ENCODE data around the gene HSPB1. TPM values are rescaled to one million over a fixed set of nuclear protein-coding genes. Genes with fewer than 3 reads are reported as not detected.
"Not testable (repeated sequence)": the region's sequence is repeated elsewhere in the genome, so short reads cannot be mapped to it uniquely, and the experiment has no call there.

HSPB1 gene
- total and polyA plus RNA-seq, 7 experiments from 2014 or later: 26.3 to 93.5 (median 40.6) TPM

- DNase-seq (no peak), ATAC-seq (no peak)
- POLR2A ChIA-PET: no interaction called here
- Mint-ChIP-seq H3K27ac (no peak overlapping the region), H3K4me1 (peaks cover 5 to 10% (median 6%) of the 10 kb centered on the region in 7 donors), H3K4me3 (no peak overlapping the region), H3K36me3 (no peaks in the 10 kb centered on the region), H3K9me3 (peaks cover 0 to 2% (median 0%) of the 10 kb centered on the region in 11 donors), H3K27me3 (no peaks in the 10 kb centered on the region)
- Histone ChIP-seq H3K4me1 (ENCODE audit: control insufficient read depth in 2 of 2, insufficient read depth in 2 of 2, low read length in 2 of 2) (peaks cover 4 to 5% of the 10 kb centered on the region in 2 donors), H3K4me3 (ENCODE audit: low read length) (no peak overlapping the region), H3K9me3 (ENCODE audit: control insufficient read depth in 2 of 3, low read length in 3 of 3) (no peaks in the 10 kb centered on the region), H3K27ac (ENCODE audit: low read depth, low read length) (no peak overlapping the region), H3K36me3 (ENCODE audit: control insufficient read depth in 2 of 3, insufficient read depth in 3 of 3, low read length in 3 of 3) (no peaks in the 10 kb centered on the region), H3K27me3 (ENCODE audit: control insufficient read depth in 2 of 2, insufficient read depth in 2 of 2, low read length in 2 of 2) (no peaks in the 10 kb centered on the region)
- intact Hi-C loops (cut with micrococcal nuclease): loop anchor here (5.0 to 10.0 kb wide), 2 partner anchors 396 to 443 kb away; partner anchors contain the start of gene POR (in 2 of the 2)
- CTCF ChIA-PET: interaction anchor here (1.4 kb wide), 1 partner anchor 17 kb away, joined by 5 read pairs; no protein-coding TSS in a partner anchor
These were observed 7.9 kb downstream of the HSPB1 start for GRCh38 chr7:76310102-76310957.

- POLR2A ChIA-PET: interaction anchor here (0.6 kb wide), 1 partner anchor 109 kb away, joined by 3 read pairs; no protein-coding TSS in a partner anchor
- not testable (repeated sequence) for H3K4me3 ChIP-seq (ENCODE audit: low read length); DNase-seq; H3K27ac ChIP-seq (ENCODE audit: low read depth, low read length); H3K4me1 ChIP-seq (ENCODE audit: control insufficient read depth in 2 of 2, insufficient read depth in 2 of 2, low read length in 2 of 2); H3K9me3 Mint-ChIP-seq; H3K36me3 ChIP-seq (ENCODE audit: control insufficient read depth in 2 of 3, insufficient read depth in 3 of 3, low read length in 3 of 3); H3K27ac Mint-ChIP-seq; H3K27me3 Mint-ChIP-seq; H3K27me3 ChIP-seq (ENCODE audit: control insufficient read depth in 2 of 2, insufficient read depth in 2 of 2, low read length in 2 of 2); H3K9me3 ChIP-seq (ENCODE audit: control insufficient read depth in 2 of 3, low read length in 3 of 3); H3K36me3 Mint-ChIP-seq; ATAC-seq; H3K4me3 Mint-ChIP-seq
- H3K4me1 Mint-ChIP-seq: peaks cover 5 to 11% (median 6%) of the 10 kb centered on the region in 7 donors
- CTCF ChIA-PET: interaction anchor here (0.6 to 8.0 kb wide), 5 partner anchors 13 to 164 kb away, joined by 4 to 79 read pairs (median 4); no protein-coding TSS in a partner anchor
- intact Hi-C loops (cut with micrococcal nuclease): loop anchor here (5.0 to 10.0 kb wide), 2 partner anchors 397 to 445 kb away; partner anchors contain the start of gene POR (in 2 of the 2)
These were observed 9.4 kb downstream of the HSPB1 start for GRCh38 chr7:76311838-76312237.

- peaks cover 13 to 27% (median 23%) of the 10 kb centered on the region in 7 donors for H3K4me1 Mint-ChIP-seq
- no peaks in the 10 kb centered on the region for H3K36me3 Mint-ChIP-seq
- no peak overlapping the region for H3K4me3 ChIP-seq (ENCODE audit: low read length)
- CTCF ChIA-PET: interaction anchor here (0.6 to 8.0 kb wide), 22 partner anchors 9 to 181 kb away, joined by 3 to 79 read pairs (median 4); no protein-coding TSS in a partner anchor
- H3K27me3 Mint-ChIP-seq: no peaks in the 10 kb centered on the region
- DNase-seq (peak; percentile 90 to 97 (median 93)), ATAC-seq (peak; percentile 85)
- peaks cover 0 to 6% (median 0%) of the 10 kb centered on the region in 3 experiments for H3K36me3 ChIP-seq (ENCODE audit: control insufficient read depth in 2 of 3, insufficient read depth in 3 of 3, low read length in 3 of 3)
- H3K4me1 ChIP-seq (ENCODE audit: control insufficient read depth in 2 of 2, insufficient read depth in 2 of 2, low read length in 2 of 2): peaks cover 11 to 12% of the 10 kb centered on the region in 2 donors
- POLR2A ChIA-PET: interaction anchor here (0.6 to 2.2 kb wide), 10 partner anchors 10 to 136 kb away, joined by 3 to 10 read pairs (median 4); partner anchors contain the start of gene YWHAG
- peak overlapping the region in 4 of 10 donors; percentile 33 to 70 (median 60) for H3K4me3 Mint-ChIP-seq
- H3K9me3 Mint-ChIP-seq: peaks cover 0 to 3% (median 0%) of the 10 kb centered on the region in 11 donors
- H3K27ac Mint-ChIP-seq: peak overlapping the region in 3 of 9 donors; percentile 8 to 86 (median 64)
- no peaks in the 10 kb centered on the region for H3K27me3 ChIP-seq (ENCODE audit: control insufficient read depth in 2 of 2, insufficient read depth in 2 of 2, low read length in 2 of 2)
- no peak overlapping the region for H3K27ac ChIP-seq (ENCODE audit: low read depth, low read length)
- H3K9me3 ChIP-seq (ENCODE audit: control insufficient read depth in 2 of 3, low read length in 3 of 3): no peaks in the 10 kb centered on the region
- intact Hi-C loops (cut with micrococcal nuclease): loop anchor here (1.0 to 10.0 kb wide), 7 partner anchors 11 to 448 kb away; partner anchors contain the start of genes POR (in 2 of the 2) and YWHAG (in 1 of the 2)
These were observed 11.7 kb downstream of the HSPB1 start for GRCh38 chr7:76314042-76314721.

- H3K36me3 ChIP-seq (ENCODE audit: control insufficient read depth in 2 of 3, insufficient read depth in 3 of 3, low read length in 3 of 3); DNase-seq: not testable (repeated sequence)
These were observed 12.3 kb downstream of the HSPB1 start for GRCh38 chr7:76314740-76315139.

GRCh38 chr7:76315364-76315763 lies 12.9 kb downstream of the HSPB1 start:
- Histone ChIP-seq H3K4me1 (ENCODE audit: control insufficient read depth in 2 of 2, insufficient read depth in 2 of 2, low read length in 2 of 2) (peaks cover 12 to 17% of the 10 kb centered on the region in 2 donors), H3K27ac (ENCODE audit: low read depth, low read length) (no peak overlapping the region), H3K36me3 (ENCODE audit: control insufficient read depth in 2 of 3, insufficient read depth in 3 of 3, low read length in 3 of 3) (peaks cover 0 to 6% (median 0%) of the 10 kb centered on the region in 3 experiments), H3K9me3 (ENCODE audit: control insufficient read depth in 2 of 3, low read length in 3 of 3) (no peaks in the 10 kb centered on the region), H3K4me3 (ENCODE audit: low read length) (no peak overlapping the region), H3K27me3 (ENCODE audit: control insufficient read depth in 2 of 2, insufficient read depth in 2 of 2, low read length in 2 of 2) (no peaks in the 10 kb centered on the region)
- CTCF ChIA-PET: interaction anchor here (0.6 to 8.0 kb wide), 9 partner anchors 11 to 449 kb away, joined by 3 to 79 read pairs (median 4); no protein-coding TSS in a partner anchor
- POLR2A ChIA-PET: interaction anchor here (0.6 to 1.8 kb wide), 2 partner anchors 44 to 77 kb away, joined by 3 to 4 read pairs; partner anchors contain the start of gene YWHAG
- intact Hi-C loops (cut with micrococcal nuclease): loop anchor here (5.0 to 10.0 kb wide), 3 partner anchors 33 to 1382 kb away; partner anchors contain the start of genes POR (in 2 of the 2) and RSBN1L (in 1 of the 2)
- H3K27ac Mint-ChIP-seq: peak overlapping the region in 1 of 9 donors; percentile 38
- peaks cover 0 to 3% (median 0%) of the 10 kb centered on the region in 11 donors for H3K9me3 Mint-ChIP-seq
- peaks cover 13 to 32% (median 29%) of the 10 kb centered on the region in 7 donors for H3K4me1 Mint-ChIP-seq
- DNase-seq (no peak), ATAC-seq (no peak)
- no peak overlapping the region for H3K4me3 Mint-ChIP-seq
- peaks cover 0 to 2% (median 0%) of the 10 kb centered on the region in 5 donors for H3K36me3 Mint-ChIP-seq
- H3K27me3 Mint-ChIP-seq: no peaks in the 10 kb centered on the region

More at GRCh38 chr7:76314740-76315139, 12.3 kb downstream of the HSPB1 start:
- H3K9me3 ChIP-seq (ENCODE audit: control insufficient read depth in 2 of 3, low read length in 3 of 3); H3K4me3 ChIP-seq (ENCODE audit: low read length); H3K27me3 ChIP-seq (ENCODE audit: control insufficient read depth in 2 of 2, insufficient read depth in 2 of 2, low read length in 2 of 2); H3K36me3 Mint-ChIP-seq; ATAC-seq; H3K27me3 Mint-ChIP-seq; H3K9me3 Mint-ChIP-seq; H3K27ac ChIP-seq (ENCODE audit: low read depth, low read length); H3K27ac Mint-ChIP-seq; H3K4me3 Mint-ChIP-seq: not testable (repeated sequence)
- intact Hi-C loops (cut with micrococcal nuclease): loop anchor here (1.0 to 10.0 kb wide), 9 partner anchors 11 to 1383 kb away; partner anchors contain the start of genes POR (in 2 of the 2), RSBN1L (in 1 of the 2) and YWHAG (in 1 of the 2)
- ChIA-PET POLR2A (interaction anchor here (0.6 to 2.2 kb wide), 11 partner anchors 10 to 136 kb away, joined by 3 to 10 read pairs (median 4); partner anchors contain the start of gene YWHAG), CTCF (interaction anchor here (0.7 to 8.0 kb wide), 14 partner anchors 8 to 182 kb away, joined by 3 to 79 read pairs (median 4); no protein-coding TSS in a partner anchor)
- peaks cover 13 to 30% (median 25%) of the 10 kb centered on the region in 7 donors for H3K4me1 Mint-ChIP-seq
- peaks cover 12 to 16% of the 10 kb centered on the region in 2 donors for H3K4me1 ChIP-seq (ENCODE audit: control insufficient read depth in 2 of 2, insufficient read depth in 2 of 2, low read length in 2 of 2)

Data from naive thymus-derived CD4-positive, alpha-beta T cell (primary cell).